T1000 (cell line): ENCODE data around the gene TRPC4AP.

ENCODE experiments used
- DNase-seq: peaks from one replicate; lab custom pipeline; 2025; ENCODE audit warnings: mixed read lengths; lab: John Stamatoyannopoulos, UW

TRPC4AP gene

GRCh38 chr20:34968042-34968775 is 124.4 kb downstream of the TRPC4AP start:
- no peak for DNase-seq

- DNase-seq: no peak
These were observed 125.2 kb downstream of the TRPC4AP start for GRCh38 chr20:34967421-34967820.

DNA sequence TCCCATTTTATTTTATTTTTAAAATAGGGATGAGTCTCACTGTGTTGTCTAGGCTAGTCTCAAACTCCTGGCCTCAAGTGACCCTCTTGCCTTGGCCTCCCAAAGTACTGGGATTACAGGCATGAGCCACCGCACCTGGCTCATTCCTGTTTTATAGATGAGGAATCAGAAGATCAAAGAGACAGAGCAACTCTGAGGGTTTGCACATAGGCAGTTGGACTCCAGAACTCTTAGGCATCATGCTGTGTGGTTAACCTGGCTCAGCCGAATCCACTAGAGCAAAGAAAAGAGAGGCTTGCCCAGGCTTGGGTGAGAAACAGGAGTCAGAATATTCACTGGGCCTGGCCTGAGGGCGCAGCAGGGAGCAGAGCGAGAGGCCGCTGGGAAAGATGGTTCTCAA is 127.6 kb downstream of the TRPC4AP start:
- no peak for DNase-seq

GRCh38 chr20:34964486-34964885 is 128.1 kb downstream of the TRPC4AP start:
- no peak for DNase-seq

DNA sequence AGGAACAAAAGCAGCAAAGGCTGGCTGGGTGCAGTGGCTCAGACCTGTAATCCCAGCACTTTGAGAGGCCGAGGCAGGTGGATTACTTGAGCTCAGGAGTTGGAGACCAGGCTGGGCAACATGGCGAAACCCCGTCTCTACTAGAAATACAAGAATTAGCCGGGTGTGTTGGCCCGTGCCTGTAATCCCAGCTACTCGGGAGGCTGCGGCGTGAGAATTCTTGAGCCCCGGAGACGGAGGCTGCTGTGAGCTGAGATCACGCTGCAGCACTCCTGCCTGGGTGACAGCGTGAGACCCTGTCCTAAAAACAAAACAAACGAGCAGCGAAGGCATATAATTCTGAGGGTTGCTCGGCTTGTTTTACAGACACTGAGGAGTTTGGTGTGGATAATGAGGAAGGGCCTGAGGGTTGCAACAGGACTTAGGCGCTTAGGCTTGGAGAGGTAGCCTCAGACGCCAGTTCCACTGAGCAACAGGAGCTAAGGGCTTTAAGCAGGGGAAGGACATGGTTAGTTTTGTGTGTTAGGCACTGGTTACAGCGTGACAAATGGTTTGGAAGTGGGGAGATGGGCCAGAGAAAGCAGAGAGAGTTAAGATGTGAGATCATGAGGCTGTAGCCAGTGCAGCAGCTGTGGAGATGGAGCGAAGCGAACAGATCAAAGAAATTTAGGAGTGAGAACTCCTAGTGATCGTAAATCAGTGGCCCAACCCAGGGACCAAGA is 135.7 kb downstream of the TRPC4AP start:
- no peak for DNase-seq

GRCh38 chr20:34956041-34956458 is 136.6 kb downstream of the TRPC4AP start:
- DNase-seq: no peak

DNA sequence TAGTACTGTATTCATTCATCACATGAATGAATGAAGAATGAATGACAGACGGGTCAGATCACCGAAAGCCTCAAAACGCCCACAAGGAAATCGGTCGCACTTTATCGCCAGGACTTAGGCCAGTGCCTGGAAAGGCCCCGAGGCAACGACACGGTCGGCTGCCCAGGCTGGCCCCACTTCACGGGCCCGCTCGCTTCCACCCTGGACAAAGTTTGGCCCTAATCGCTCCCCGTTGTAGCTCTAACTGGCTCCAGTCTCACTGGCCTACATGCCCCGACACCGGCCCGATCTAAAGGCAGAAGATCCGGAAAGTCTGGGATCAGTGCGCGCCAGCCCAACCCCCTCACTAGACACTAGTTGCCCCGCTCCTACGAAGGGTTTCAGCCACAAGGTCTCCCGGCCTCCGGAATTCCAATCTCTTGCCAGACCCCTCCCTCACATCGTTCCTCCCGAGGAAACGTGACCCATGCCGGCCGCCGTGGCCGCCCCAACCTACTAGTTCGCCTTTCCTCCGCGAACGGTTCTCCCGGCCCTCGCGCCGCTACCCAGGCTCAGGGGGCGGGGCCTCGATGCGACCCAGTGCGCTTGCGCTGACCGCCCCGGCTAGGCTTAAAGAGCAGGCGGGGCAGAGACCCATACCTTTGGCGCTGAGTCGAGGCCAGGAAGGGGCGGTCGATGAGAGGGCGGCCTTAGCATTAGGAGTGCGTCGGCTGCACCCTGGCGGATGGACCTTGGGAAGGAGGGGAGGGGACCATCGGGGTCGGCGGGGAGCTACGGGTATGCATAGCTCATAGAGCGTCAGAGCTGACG is 137.2 kb downstream of the TRPC4AP start, which contains the start of the genes GSS and MYH7B:
Gene GSS (minus strand): TSS at position 576 of the 810 bp plus-strand sequence. CDS start 3,954 bp downstream, outside the sequence.
Gene MYH7B (plus strand): TSS at position 638 of the 810 bp plus-strand sequence. CDS start 22,138 bp downstream, outside the sequence.
- DNase-seq: peak; percentile 97

- DNase-seq: no peak
These were observed 137.7 kb downstream of the TRPC4AP start for GRCh38 chr20:34954904-34955230.

DNA sequence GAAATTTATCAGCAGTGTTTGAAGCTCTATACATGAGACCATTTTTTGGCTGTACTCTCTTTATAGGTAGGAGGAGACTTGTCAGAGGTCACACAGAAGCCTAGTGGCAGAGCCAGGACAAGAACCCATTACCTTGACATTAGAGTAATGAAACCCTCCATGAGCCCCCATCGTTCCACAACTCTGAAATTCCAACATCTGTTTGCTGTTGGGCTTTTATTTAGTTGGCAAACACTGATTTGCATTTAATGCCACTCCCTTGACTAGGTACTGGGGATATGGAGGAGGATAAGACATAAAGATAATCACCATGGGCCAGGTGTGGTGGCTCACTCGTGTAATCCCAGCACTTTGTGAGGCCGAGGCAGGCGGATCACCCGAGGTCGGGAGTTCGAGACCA is 138.6 kb downstream of the TRPC4AP start:
- no peak for DNase-seq

DNA sequence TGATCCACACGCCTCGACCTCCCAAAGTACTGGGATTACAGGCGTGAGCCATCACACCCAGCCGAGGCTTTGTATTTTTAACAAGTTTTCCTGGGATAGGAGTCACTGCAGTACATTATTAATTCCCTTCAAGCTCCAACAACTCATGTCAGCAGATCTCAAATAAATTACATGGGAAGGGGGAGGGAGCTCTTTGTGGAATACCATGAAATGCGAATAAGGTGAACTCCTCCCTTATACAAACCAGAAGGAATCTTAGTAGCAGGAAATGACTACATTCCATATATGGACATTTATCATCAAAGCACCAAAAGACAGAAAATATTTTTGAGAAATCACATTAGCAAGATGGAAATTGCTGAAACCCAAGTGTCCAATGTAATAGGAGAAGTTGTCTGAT is 139.9 kb downstream of the TRPC4AP start:
- DNase-seq: no peak
